ENCODE results near the gene GAGE10. TPM values are rescaled to one million over a fixed set of nuclear protein-coding genes. Genes with fewer than 3 reads are reported as not detected.

GAGE10 gene
- total RNA-seq, 1 donor from 2014 or later: not detected

DNA sequence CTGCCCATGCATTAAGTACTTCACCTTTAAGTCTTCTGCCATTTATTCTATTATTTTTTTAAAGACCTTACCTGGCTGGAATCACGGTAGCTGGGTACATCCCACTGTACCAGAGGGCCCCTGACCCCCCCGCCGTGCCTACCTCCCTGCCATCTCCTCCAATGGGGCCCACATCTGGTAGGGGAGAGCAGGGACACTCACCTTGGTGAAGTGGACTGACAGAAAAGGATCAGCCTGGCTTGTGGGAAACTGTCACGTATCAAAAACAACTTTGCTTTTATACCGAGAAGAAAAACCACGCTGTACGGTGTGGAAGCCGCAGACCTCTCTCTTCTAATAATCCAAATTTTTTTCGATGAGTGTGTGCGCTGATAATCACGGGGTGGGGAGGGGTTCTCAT lies 39.0 kb upstream of the GAGE10 start, which contains the start of gene FOXP3:
Gene FOXP3 (minus strand): TSS at position 251 of the 400 bp plus-strand sequence. CDS start 6,205 bp downstream, outside the sequence.
- Mint-ChIP-seq H3K4me1 (peaks cover 9% of the 10 kb centered on the region), H3K36me3 (ENCODE audit: low read depth) (peaks cover 7% of the 10 kb centered on the region), H3K27ac (no peak within 1 kb of the TSS), H3K4me3 (no peak within 1 kb of the TSS), H3K9me3 (no peaks in the 10 kb centered on the region), H3K27me3 (no peaks in the 10 kb centered on the region)
- TF ChIP-seq, protein P1, sequence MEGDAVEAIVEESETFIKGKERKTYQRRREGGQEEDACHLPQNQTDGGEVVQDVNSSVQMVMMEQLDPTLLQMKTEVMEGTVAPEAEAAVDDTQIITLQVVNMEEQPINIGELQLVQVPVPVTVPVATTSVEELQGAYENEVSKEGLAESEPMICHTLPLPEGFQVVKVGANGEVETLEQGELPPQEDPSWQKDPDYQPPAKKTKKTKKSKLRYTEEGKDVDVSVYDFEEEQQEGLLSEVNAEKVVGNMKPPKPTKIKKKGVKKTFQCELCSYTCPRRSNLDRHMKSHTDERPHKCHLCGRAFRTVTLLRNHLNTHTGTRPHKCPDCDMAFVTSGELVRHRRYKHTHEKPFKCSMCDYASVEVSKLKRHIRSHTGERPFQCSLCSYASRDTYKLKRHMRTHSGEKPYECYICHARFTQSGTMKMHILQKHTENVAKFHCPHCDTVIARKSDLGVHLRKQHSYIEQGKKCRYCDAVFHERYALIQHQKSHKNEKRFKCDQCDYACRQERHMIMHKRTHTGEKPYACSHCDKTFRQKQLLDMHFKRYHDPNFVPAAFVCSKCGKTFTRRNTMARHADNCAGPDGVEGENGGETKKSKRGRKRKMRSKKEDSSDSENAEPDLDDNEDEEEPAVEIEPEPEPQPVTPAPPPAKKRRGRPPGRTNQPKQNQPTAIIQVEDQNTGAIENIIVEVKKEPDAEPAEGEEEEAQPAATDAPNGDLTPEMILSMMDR (IDR thresholded peaks at IDR 0.05): no peak
- ChIA-PET CTCF (no interaction called here), POLR2A (no interaction called here)
- ATAC-seq (ENCODE audit: low read depth) (no peak), DNase-seq (no peak)
- intact Hi-C loops (cut with micrococcal nuclease): no loop called here

DNA sequence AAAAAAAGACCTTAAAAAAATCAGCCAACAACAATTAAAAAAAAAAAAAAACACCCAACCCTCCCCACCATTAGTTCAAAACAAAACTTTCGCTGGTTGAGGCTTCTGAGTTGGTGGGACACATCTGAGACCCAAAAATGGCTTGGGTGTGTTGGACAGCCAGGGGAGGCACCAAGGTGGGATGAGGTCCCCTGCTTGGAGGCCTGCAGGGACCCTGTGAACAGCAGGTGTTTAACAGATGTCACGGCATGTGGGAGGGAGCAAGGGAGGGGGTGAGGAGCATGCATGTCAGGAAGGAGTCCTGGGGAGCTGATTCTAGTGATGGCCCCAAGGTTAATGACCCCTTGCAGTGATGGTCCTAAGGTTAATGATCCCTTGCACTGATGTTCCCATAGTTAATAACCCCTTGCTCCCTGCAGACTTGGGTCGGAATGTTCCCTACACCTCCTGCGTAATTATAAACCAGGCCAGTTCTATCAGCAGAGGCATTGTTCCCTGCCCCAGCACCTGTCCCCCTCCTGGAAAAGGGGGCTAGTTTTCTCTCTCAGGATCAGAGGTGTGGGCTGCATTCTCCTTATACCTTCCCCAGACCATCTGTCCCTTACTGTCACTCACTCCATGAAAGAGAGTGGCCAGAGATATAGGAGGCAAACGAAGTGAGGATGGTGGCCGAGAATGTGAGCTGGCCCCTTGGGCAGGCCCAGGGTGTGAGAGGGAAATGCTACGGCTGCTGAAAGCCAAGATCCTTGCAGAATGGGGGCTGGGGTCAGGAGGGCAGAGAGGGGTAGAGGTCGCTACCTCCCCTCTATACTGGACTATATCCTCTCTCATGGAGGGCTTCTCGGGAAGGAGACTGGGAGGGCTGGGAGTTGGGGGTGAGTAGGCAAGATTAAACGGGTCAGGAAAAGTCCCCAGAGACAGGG lies 36.7 kb upstream of the GAGE10 start:
- DNase-seq (no peak), ATAC-seq (ENCODE audit: low read depth) (no peak)
- Mint-ChIP-seq H3K4me3 (no peak overlapping the region), H3K27ac (no peak overlapping the region), H3K9me3 (no peaks in the 10 kb centered on the region), H3K36me3 (ENCODE audit: low read depth) (peaks cover 8% of the 10 kb centered on the region), H3K27me3 (no peaks in the 10 kb centered on the region), H3K4me1 (peaks cover 19% of the 10 kb centered on the region)
- ChIA-PET POLR2A (no interaction called here), CTCF (no interaction called here)
- intact Hi-C loops (cut with micrococcal nuclease): no loop called here
- TF ChIP-seq, protein P1 (IDR thresholded peaks at IDR 0.05): no peak

DNA sequence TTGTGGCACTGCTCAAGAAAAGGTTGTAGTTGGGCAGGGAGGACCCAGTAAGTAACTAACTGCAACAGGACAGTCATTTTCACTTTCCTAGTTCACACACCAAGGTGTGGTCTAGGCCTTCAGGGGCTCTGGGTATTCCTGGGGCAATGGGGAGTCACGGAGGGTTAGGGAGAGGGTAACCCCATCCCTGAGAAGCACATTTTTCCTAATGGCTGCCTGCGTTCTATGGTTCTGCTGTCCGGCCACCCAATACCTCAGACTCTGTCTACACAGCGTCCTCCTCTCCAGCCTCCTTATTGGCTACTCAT lies 34.8 kb upstream of the GAGE10 start:
- peaks cover 37% of the 10 kb centered on the region for H3K4me1 Mint-ChIP-seq

DNA sequence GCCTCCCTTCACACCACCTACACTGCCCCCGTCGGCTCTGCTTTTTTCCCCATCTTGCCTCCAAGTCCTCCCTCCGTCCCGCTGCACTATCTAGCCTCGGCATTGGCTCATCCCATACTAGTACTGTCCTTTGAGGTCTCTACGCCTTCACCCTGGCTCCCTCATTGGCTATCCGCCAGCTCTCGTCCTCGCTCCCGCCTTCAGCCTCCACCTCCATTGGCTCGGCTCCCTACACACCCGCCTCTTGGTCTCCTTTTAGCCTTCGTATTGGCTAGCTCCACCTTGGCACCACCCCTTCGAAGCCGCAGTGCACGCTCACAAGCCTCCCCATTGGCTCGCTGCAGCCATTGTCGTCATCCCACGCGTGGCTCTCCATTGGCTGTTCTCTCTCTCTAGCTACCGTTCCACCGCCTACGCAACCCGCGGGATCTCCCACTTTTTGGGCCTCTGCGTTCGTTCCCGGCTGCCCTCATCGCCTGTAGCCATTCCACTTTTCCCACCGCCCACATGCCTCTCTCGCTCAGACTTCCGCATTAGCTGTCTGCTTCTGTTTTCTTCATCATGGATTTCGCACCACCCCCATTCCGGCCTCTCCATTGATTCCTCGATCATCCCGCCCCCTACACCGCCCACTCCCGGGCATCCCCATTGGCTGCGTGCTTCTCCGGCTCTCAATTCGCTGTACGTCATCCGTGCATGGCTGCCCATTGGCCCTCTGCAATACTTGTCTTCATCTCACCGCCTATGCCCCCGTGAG lies 34.3 kb upstream of the GAGE10 start:
- Mint-ChIP-seq H3K9me3 (no peaks in the 10 kb centered on the region), H3K27ac (peak overlapping the region; percentile 99), H3K4me3 (peak overlapping the region; percentile 93), H3K4me1 (peaks cover 38% of the 10 kb centered on the region), H3K27me3 (no peaks in the 10 kb centered on the region), H3K36me3 (ENCODE audit: low read depth) (peaks cover 10% of the 10 kb centered on the region)
- ChIA-PET CTCF (no interaction called here), POLR2A (interaction anchor here (0.7 to 2.0 kb wide), 22 partner anchors 8 to 532 kb away, joined by 3 to 23 read pairs (median 4); partner anchors contain the start of genes CCDC22, PLP2 and PQBP1)
- ATAC-seq (ENCODE audit: low read depth) (peak; percentile 86), DNase-seq (peak; percentile 76)
- intact Hi-C loops (cut with micrococcal nuclease): loop anchor here (1.0 to 2.0 kb wide), 8 partner anchors 34 to 330 kb away; partner anchors contain the start of genes CCDC22, GRIPAP1 and SYP
- TF ChIP-seq, protein P1 (IDR thresholded peaks at IDR 0.05): no peak

More for the DNA sequence above, 34.8 kb upstream of the GAGE10 start:
- Mint-ChIP-seq H3K36me3 (ENCODE audit: low read depth) (peaks cover 10% of the 10 kb centered on the region), H3K27ac (peak overlapping the region; percentile 99), H3K4me3 (peak overlapping the region; percentile 93), H3K9me3 (no peaks in the 10 kb centered on the region), H3K27me3 (no peaks in the 10 kb centered on the region)
- ATAC-seq (ENCODE audit: low read depth): no peak
- POLR2A ChIA-PET: interaction anchor here (0.7 to 2.0 kb wide), 21 partner anchors 9 to 532 kb away, joined by 3 to 23 read pairs (median 4); partner anchors contain the start of genes CCDC22, PLP2 and PQBP1
- CTCF ChIA-PET: no interaction called here
- TF ChIP-seq, protein P1 (IDR thresholded peaks at IDR 0.05): no peak
- DNase-seq: no peak
- intact Hi-C loops (cut with micrococcal nuclease): loop anchor here (1.0 to 2.0 kb wide), 8 partner anchors 33 to 329 kb away; partner anchors contain the start of genes CCDC22, GRIPAP1 and SYP

Data from activated B cell treated with CpG ODN at 0.5 μM for 24 hours (primary cell).